HAP-1 (cell line): ENCODE data around the gene MRPS31.
A peak's percentile ranks its signal among the peaks of the same experiment; 100 is the strongest.

Source experiments
- DNase-seq, 2 experiments: peaks; one replicate each; pipeline ENCODE4 v3.0.0-alpha.2; 2016 to 2020; ENCODE audit warnings: low spot score in 2 of 2
- H3K27me3 ChIP-seq: fragments of 250-450 bp; sonication (Bioruptor Pico); 2 replicates; pipeline ENCODE4 v1.5.1; 2020; ENCODE audit warnings: low read depth, mild to moderate bottlenecking, moderate library complexity
- H3K36me3 ChIP-seq: fragments of 250-450 bp; sonication (Bioruptor Pico); replicated peaks from 2 replicates; pipeline ENCODE4 v1.5.1; 2020; ENCODE audit warnings: mild to moderate bottlenecking
- H3K4me1 ChIP-seq: fragments of 250-450 bp; sonication (Bioruptor Pico); 2 replicates; pipeline ENCODE4 v1.5.1; 2020; ENCODE audit warnings: mild to moderate bottlenecking
- H3K4me3 ChIP-seq: fragments of 250-450 bp; sonication (Bioruptor Pico); 2 replicates; pipeline ENCODE4 v1.5.1; 2020; ENCODE audit warnings: mild to moderate bottlenecking, moderate library complexity
- H3K9me3 ChIP-seq: fragments of 250-450 bp; sonication (Bioruptor Pico); 2 replicates; pipeline ENCODE4 v1.5.1; 2020; ENCODE audit warnings: mild to moderate bottlenecking, moderate library complexity
- in situ Hi-C: fragments of 300-500 bp; cut with MboI; formaldehyde crosslinking; loops from 3 replicates; pipeline ENCODE4 v1.14.3; 2020; ENCODE audit warnings: low sequenced_read_pairs, inconsistent platforms, mixed read lengths

Gene MRPS31

GRCh38 chr13:40781717-40782116 is 10.7 kb upstream of the MRPS31 start:
- Histone ChIP-seq H3K4me1 (0 out of 2 replicates have a peak, but pooled peaks cover 3% of the 10 kb centered on the region), H3K36me3 (no peaks in the 10 kb centered on the region), H3K27me3 (no peaks in the 10 kb centered on the region), H3K9me3 (no peaks in the 10 kb centered on the region), H3K4me3 (no peak overlapping the region)
- DNase-seq: no peak
- in situ Hi-C loops: no loop called here

- no peak for DNase-seq
- H3K36me3 ChIP-seq: no peaks in the 10 kb centered on the region
- no peak overlapping the region for H3K4me3 ChIP-seq
- H3K27me3 ChIP-seq: no peaks in the 10 kb centered on the region
- no peaks in the 10 kb centered on the region for H3K9me3 ChIP-seq
- in situ Hi-C loops: no loop called here
- 0 out of 2 replicates have a peak, but pooled peaks cover 4% of the 10 kb centered on the region for H3K4me1 ChIP-seq
Observed at GRCh38 chr13:40780822-40781401, 9.9 kb upstream of the MRPS31 start.

GRCh38 chr13:40779796-40780285 is 8.9 kb upstream of the MRPS31 start:
- H3K27me3 ChIP-seq: no peaks in the 10 kb centered on the region
- DNase-seq: no peak
- in situ Hi-C loops: no loop called here
- H3K9me3 ChIP-seq: no peaks in the 10 kb centered on the region
- H3K4me1 ChIP-seq: 0 out of 2 replicates have a peak, but pooled peaks cover 4% of the 10 kb centered on the region
- H3K36me3 ChIP-seq: no peaks in the 10 kb centered on the region
- no peak overlapping the region for H3K4me3 ChIP-seq

- Histone ChIP-seq H3K9me3 (no peaks in the 10 kb centered on the region), H3K27me3 (no peaks in the 10 kb centered on the region), H3K4me1 (0 out of 2 replicates have a peak, but pooled peaks cover 4% of the 10 kb centered on the region), H3K36me3 (no peaks in the 10 kb centered on the region), H3K4me3 (no peak overlapping the region)
- DNase-seq: no peak
- in situ Hi-C loops: no loop called here
Observed at GRCh38 chr13:40779049-40779448, 8.1 kb upstream of the MRPS31 start.

- H3K4me1 ChIP-seq: 0 out of 2 replicates have a peak, but pooled peaks cover 4% of the 10 kb centered on the region
Observed at GRCh38 chr13:40777809-40778175, 6.8 kb upstream of the MRPS31 start.

GRCh38 chr13:40777166-40777808 is 6.3 kb upstream of the MRPS31 start:
- in situ Hi-C loops: no loop called here
- Histone ChIP-seq H3K36me3 (no peaks in the 10 kb centered on the region), H3K9me3 (no peaks in the 10 kb centered on the region), H3K4me3 (peak overlapping the region; percentile 6), H3K4me1 (0 out of 2 replicates have a peak, but pooled peaks cover 4% of the 10 kb centered on the region), H3K27me3 (no peaks in the 10 kb centered on the region)
- peak; percentile 66 to 70 for DNase-seq

More at GRCh38 chr13:40777809-40778175, 6.8 kb upstream of the MRPS31 start:
- Histone ChIP-seq H3K36me3 (no peaks in the 10 kb centered on the region), H3K9me3 (no peaks in the 10 kb centered on the region), H3K4me3 (no peak overlapping the region), H3K27me3 (no peaks in the 10 kb centered on the region)
- in situ Hi-C loops: no loop called here
- no peak for DNase-seq

- 0 out of 2 replicates have a peak, but pooled peaks cover 4% of the 10 kb centered on the region for H3K4me1 ChIP-seq
- in situ Hi-C loops: no loop called here
- no peaks in the 10 kb centered on the region for H3K36me3 ChIP-seq
- DNase-seq: no peak
- no peaks in the 10 kb centered on the region for H3K9me3 ChIP-seq
- no peaks in the 10 kb centered on the region for H3K27me3 ChIP-seq
- H3K4me3 ChIP-seq: no peak overlapping the region
Observed at GRCh38 chr13:40776681-40777165, 5.7 kb upstream of the MRPS31 start.

GRCh38 chr13:40776232-40776631 is 5.2 kb upstream of the MRPS31 start:
- H3K27me3 ChIP-seq: no peaks in the 10 kb centered on the region
- 0 out of 2 replicates have a peak, but pooled peaks cover 4% of the 10 kb centered on the region for H3K4me1 ChIP-seq
- no peaks in the 10 kb centered on the region for H3K36me3 ChIP-seq
- no peak for DNase-seq
- in situ Hi-C loops: no loop called here
- no peak overlapping the region for H3K4me3 ChIP-seq
- no peaks in the 10 kb centered on the region for H3K9me3 ChIP-seq

- peaks cover 4% of the 10 kb centered on the region; the same call in 1 of the 2 replicates for H3K4me1 ChIP-seq
- DNase-seq: no peak
- no peaks in the 10 kb centered on the region for H3K27me3 ChIP-seq
- H3K9me3 ChIP-seq: no peaks in the 10 kb centered on the region
- in situ Hi-C loops: no loop called here
- peaks cover 6% of the 10 kb centered on the region for H3K36me3 ChIP-seq
- H3K4me3 ChIP-seq: no peak overlapping the region
Observed at GRCh38 chr13:40774672-40775071, 3.7 kb upstream of the MRPS31 start.

- H3K27me3 ChIP-seq: no peaks in the 10 kb centered on the region
- no peaks in the 10 kb centered on the region for H3K9me3 ChIP-seq
- DNase-seq: no peak
- peaks cover 6% of the 10 kb centered on the region for H3K36me3 ChIP-seq
- in situ Hi-C loops: no loop called here
- H3K4me1 ChIP-seq: peaks cover 7% of the 10 kb centered on the region
- no peak overlapping the region for H3K4me3 ChIP-seq
Observed at GRCh38 chr13:40772765-40773473, 1.9 kb upstream of the MRPS31 start.

- in situ Hi-C loops: no loop called here
Observed at GRCh38 chr13:40770609-40770933, 419 bp downstream of the MRPS31 start.

GRCh38 chr13:40769970-40770369 is 1.0 kb downstream of the MRPS31 start:
- Histone ChIP-seq H3K4me3 (peak overlapping the region; percentile 99), H3K36me3 (peaks cover 18% of the 10 kb centered on the region), H3K4me1 (peaks cover 4% of the 10 kb centered on the region), H3K27me3 (no peaks in the 10 kb centered on the region), H3K9me3 (no peaks in the 10 kb centered on the region)
- DNase-seq: no peak
- in situ Hi-C loops: no loop called here

More at GRCh38 chr13:40770609-40770933, 419 bp downstream of the MRPS31 start:
- no peak for DNase-seq
- H3K27me3 ChIP-seq: no peaks in the 10 kb centered on the region
- peaks cover 4% of the 10 kb centered on the region for H3K4me1 ChIP-seq
- H3K36me3 ChIP-seq: peaks cover 18% of the 10 kb centered on the region
- no peaks in the 10 kb centered on the region for H3K9me3 ChIP-seq
- H3K4me3 ChIP-seq: peak overlapping the region; percentile 99

GRCh38 chr13:40765602-40766001 is 5.4 kb downstream of the MRPS31 start:
- DNase-seq: no peak
- Histone ChIP-seq H3K4me3 (no peak overlapping the region), H3K27me3 (no peaks in the 10 kb centered on the region), H3K9me3 (no peaks in the 10 kb centered on the region), H3K4me1 (peaks cover 4% of the 10 kb centered on the region), H3K36me3 (peaks cover 15% of the 10 kb centered on the region)
- in situ Hi-C loops: no loop called here
